Measurements from ENCODE around the gene C2orf76. TPM values are rescaled to one million over a fixed set of nuclear protein-coding genes. Genes with fewer than 3 reads are reported as not detected.
A peak's percentile ranks its signal among the peaks of the same experiment; 100 is the strongest.

Gene C2orf76
- total RNA-seq: 8.4 and 10.9 TPM in 2 replicates
- long read RNA-seq, partial matches to known transcripts: 4 of 10 reads
- long read RNA-seq, other reads (novel, unspliced or antisense): 5 of 10 reads

DNA sequence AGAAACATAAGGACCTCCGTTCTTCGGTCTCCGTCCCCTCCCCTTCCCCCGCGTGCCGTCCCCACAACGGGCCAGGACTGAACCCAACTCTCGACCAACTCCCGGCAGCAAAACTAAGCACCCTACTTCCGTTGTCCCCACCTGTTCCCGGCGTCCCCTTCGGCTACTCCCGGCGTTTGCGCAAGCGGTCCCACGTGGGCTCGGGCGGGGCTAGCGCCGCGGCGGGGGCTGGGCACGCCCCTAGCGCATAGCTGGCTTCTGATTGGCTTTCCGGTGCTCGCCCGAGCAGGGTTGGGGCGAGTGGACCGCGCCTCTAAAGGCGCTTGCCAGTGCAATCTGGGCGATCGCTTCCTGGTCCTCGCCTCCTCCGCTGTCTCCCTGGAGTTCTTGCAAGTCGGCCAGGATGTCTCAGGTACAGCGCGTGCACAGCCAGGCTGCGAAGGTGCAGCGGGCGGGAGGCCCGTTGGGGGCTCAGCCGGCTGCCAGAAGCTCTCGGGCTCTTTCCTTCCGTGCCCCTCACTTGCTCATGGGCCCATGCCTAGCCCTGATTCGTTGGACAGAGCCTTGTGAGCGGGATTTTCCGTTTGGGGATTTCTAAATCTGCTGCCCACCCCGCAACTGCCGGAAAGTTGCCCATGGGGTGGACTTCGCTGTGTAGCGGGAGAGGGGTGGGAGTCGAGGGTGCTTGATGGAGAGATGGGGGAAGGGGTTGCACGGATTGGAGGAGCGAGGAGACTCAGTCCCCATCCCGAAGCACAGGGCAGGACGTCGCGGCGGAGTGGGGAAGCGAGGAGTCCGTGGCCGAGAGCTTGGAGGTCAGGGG lies at the start of gene C2orf76, which contains the start of gene DBI:
Gene C2orf76, minus strand, starts transcription at position 186 of the 823 bp plus-strand sequence. CDS start 26,875 bp downstream, outside the sequence.
Gene DBI, plus strand, starts transcription at position 329 of the 823 bp plus-strand sequence. Its CDS starts 75 bp downstream, at position 404.
- Mint-ChIP-seq H3K27me3 (no peaks in the 10 kb centered on the region), H3K36me3 (ENCODE audit: insufficient read depth) (peaks cover 19% of the 10 kb centered on the region), H3K4me1 (ENCODE audit: low read depth) (peaks cover 23% of the 10 kb centered on the region)

DNA sequence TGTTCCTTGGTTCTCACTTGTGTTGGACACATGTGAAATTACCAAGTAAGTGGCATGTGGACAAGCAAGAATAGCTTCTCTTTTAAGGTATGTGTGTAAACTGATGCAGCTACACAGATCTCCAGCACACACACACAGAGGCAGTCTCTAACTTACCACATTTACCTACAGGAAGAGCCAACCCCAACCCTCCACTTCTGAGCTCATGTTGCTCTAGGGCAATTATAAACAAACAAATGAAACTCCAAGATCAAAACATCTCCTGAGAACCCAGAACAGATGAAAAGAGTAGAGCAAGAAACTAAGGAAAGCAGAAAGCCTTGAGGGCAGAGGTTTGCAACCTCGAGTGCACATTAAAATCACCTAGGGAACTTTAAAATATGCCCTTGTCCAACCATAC lies 49.0 kb upstream of the C2orf76 start:
- no peak for TF ChIP-seq CTCF (IDR thresholded peaks at IDR 0.05; ENCODE audit: unreplicated experiment)
- H3K4me1 Mint-ChIP-seq (ENCODE audit: low read depth): peaks cover 15% of the 10 kb centered on the region
- H3K9me3 Mint-ChIP-seq (ENCODE audit: low read depth): peaks cover 10% of the 10 kb centered on the region
- no peak overlapping the region for H3K27ac Mint-ChIP-seq
- H3K36me3 Mint-ChIP-seq (ENCODE audit: insufficient read depth): no peaks in the 10 kb centered on the region
- H3K27me3 Mint-ChIP-seq: no peaks in the 10 kb centered on the region
- DNase-seq (ENCODE audit: low spot score, unreplicated experiment): no peak
- no peak overlapping the region for H3K4me3 Mint-ChIP-seq (ENCODE audit: low read depth)

More for the DNA sequence above, at the start of gene C2orf76, which contains the start of gene DBI:
- H3K4me3 Mint-ChIP-seq (ENCODE audit: low read depth): peak within 1 kb of the TSS; percentile 91
- peak within 1 kb of the TSS; percentile 97 for H3K27ac Mint-ChIP-seq
- no peaks in the 10 kb centered on the region for H3K9me3 Mint-ChIP-seq (ENCODE audit: low read depth)
- peak; percentile 86 for DNase-seq (ENCODE audit: low spot score, unreplicated experiment)
- TF ChIP-seq CTCF (IDR thresholded peaks at IDR 0.05; ENCODE audit: unreplicated experiment): no peak

- H3K27me3 Mint-ChIP-seq: no peaks in the 10 kb centered on the region
- no peak overlapping the region for H3K27ac Mint-ChIP-seq
- no peak for DNase-seq (ENCODE audit: low spot score, unreplicated experiment)
- peaks cover under 1% of the 10 kb centered on the region for H3K36me3 Mint-ChIP-seq (ENCODE audit: insufficient read depth)
- H3K4me1 Mint-ChIP-seq (ENCODE audit: low read depth): peaks cover 8% of the 10 kb centered on the region
- no peak overlapping the region for H3K4me3 Mint-ChIP-seq (ENCODE audit: low read depth)
- H3K9me3 Mint-ChIP-seq (ENCODE audit: low read depth): peaks cover 15% of the 10 kb centered on the region
- no peak for TF ChIP-seq CTCF (IDR thresholded peaks at IDR 0.05; ENCODE audit: unreplicated experiment)
Measured at GRCh38 chr2:119414894-119415293, 48.3 kb upstream of the C2orf76 start.

DNA sequence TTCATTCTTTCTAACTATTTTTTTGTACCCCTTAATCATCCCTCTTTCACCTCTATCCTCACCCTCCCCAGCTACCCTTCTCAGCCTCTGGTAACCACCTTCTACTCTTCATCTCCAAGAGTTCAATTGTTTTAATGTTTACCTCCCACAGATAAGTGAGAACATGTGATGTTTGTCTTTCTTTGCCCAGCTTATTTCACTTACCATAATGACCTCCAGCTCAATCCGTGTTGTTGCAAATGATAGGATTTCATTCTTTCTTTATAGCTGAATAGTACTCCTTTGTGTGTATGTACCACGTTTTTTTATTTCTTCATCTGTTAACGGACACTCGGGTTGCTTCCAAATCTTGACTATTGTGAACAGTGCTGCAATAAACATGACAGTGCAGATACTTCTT lies 42.9 kb upstream of the C2orf76 start:
- Mint-ChIP-seq H3K27me3 (no peaks in the 10 kb centered on the region), H3K27ac (no peak overlapping the region), H3K9me3 (ENCODE audit: low read depth) (peaks cover 18% of the 10 kb centered on the region), H3K36me3 (ENCODE audit: insufficient read depth) (peaks cover 2% of the 10 kb centered on the region), H3K4me1 (ENCODE audit: low read depth) (peaks cover 8% of the 10 kb centered on the region), H3K4me3 (ENCODE audit: low read depth) (no peak overlapping the region)
- DNase-seq (ENCODE audit: low spot score, unreplicated experiment): no peak
- no peak for TF ChIP-seq CTCF (IDR thresholded peaks at IDR 0.05; ENCODE audit: unreplicated experiment)

DNA sequence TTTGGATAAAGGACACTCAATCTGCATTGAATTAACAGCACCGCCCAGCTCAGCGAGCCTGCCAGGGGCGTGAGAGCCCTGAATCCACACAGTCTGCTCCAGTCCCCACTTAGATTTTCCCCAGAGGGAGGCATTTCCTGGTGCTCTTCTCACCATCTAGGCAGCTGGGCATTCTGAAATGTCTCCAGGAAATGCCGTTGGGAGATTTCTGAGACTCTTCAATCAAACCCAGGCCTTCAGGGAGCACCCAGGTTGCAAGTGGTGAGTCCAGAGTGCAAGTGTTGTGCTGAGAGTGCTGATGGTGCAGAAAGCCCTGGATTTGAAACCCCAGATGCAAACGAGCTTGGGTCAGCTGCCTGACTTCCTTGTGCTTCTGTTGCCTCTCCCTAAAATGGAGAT lies 41.6 kb upstream of the C2orf76 start:
- Mint-ChIP-seq H3K36me3 (ENCODE audit: insufficient read depth) (peaks cover 2% of the 10 kb centered on the region), H3K4me1 (ENCODE audit: low read depth) (peaks cover 8% of the 10 kb centered on the region), H3K4me3 (ENCODE audit: low read depth) (no peak overlapping the region), H3K27ac (no peak overlapping the region), H3K27me3 (no peaks in the 10 kb centered on the region), H3K9me3 (ENCODE audit: low read depth) (peaks cover 15% of the 10 kb centered on the region)
- no peak for DNase-seq (ENCODE audit: low spot score, unreplicated experiment)
- TF ChIP-seq CTCF (IDR thresholded peaks at IDR 0.05; ENCODE audit: unreplicated experiment): no peak
